Caki2 (cell line): Measurements from ENCODE around the gene GTF2A1L. TPM values are rescaled to one million over a fixed set of nuclear protein-coding genes. Genes with fewer than 3 reads are reported as not detected.
"Not testable (repeated sequence)": the region's sequence is repeated elsewhere in the genome, so short reads cannot be mapped to it uniquely, and the experiment has no call there.

Experiments used
- DNase-seq: peaks from one replicate; pipeline ENCODE4 v3.0.0-alpha.2; 2015; ENCODE audit warnings: low read depth
- in situ Hi-C: cut with HindIII; loops from 2 replicates; pipeline ENCODE4 v1.10.0; 2016; ENCODE audit warnings: low sequenced_read_pairs, low pct_unique_long_range_greater_than_20kb, mixed read lengths
- total RNA-seq: library from RNA; depleted of rRNA; stranded (reverse); fragments of >200 nt; shearing (Covaris generic); gene quantifications from 2 replicates; pipeline ENCODE4 v1.2.3, GENCODE V29; 2014; ENCODE audit warnings: low replicate concordance

GTF2A1L gene
- total RNA-seq, 1 experiment from 2014 or later = not detected

- DNase-seq = no peak
- in situ Hi-C loops = no loop called here
These were observed 74.5 kb downstream of the GTF2A1L start for GRCh38 chr2:48691935-48692691.

- in situ Hi-C loops = no loop called here
- DNase-seq = no peak
These were observed 75.4 kb downstream of the GTF2A1L start for GRCh38 chr2:48693066-48693465.

GRCh38 chr2:48693645-48694044 lies 76.0 kb downstream of the GTF2A1L start:
- in situ Hi-C loops = no loop called here
- DNase-seq = no peak

- in situ Hi-C loops = no loop called here
- no peak for DNase-seq
These were observed 76.5 kb downstream of the GTF2A1L start for GRCh38 chr2:48694149-48694548.

- DNase-seq = no peak
- in situ Hi-C loops = no loop called here
These were observed 78.3 kb downstream of the GTF2A1L start for GRCh38 chr2:48695991-48696390.

- in situ Hi-C loops = no loop called here
- no peak for DNase-seq
These were observed 79.2 kb downstream of the GTF2A1L start for GRCh38 chr2:48696881-48697280.

- no peak for DNase-seq
- in situ Hi-C loops = no loop called here
These were observed 81.8 kb downstream of the GTF2A1L start for GRCh38 chr2:48699348-48699930.

GRCh38 chr2:48703621-48704020 lies 86.0 kb downstream of the GTF2A1L start:
- DNase-seq, in situ Hi-C loops: not testable (repeated sequence)

GRCh38 chr2:48707466-48707865 lies 89.8 kb downstream of the GTF2A1L start:
- in situ Hi-C loops = no loop called here
- DNase-seq = no peak

- in situ Hi-C loops = no loop called here
- no peak for DNase-seq
These were observed 91.7 kb downstream of the GTF2A1L start for GRCh38 chr2:48709096-48710034.

GRCh38 chr2:48711343-48711742 lies 93.7 kb downstream of the GTF2A1L start:
- in situ Hi-C loops = no loop called here
- DNase-seq = no peak

GRCh38 chr2:48712151-48712550 lies 94.5 kb downstream of the GTF2A1L start:
- no peak for DNase-seq
- in situ Hi-C loops = no loop called here

GRCh38 chr2:48713647-48714046 lies 96.0 kb downstream of the GTF2A1L start:
- in situ Hi-C loops = no loop called here
- no peak for DNase-seq

- DNase-seq = no peak
- in situ Hi-C loops = no loop called here
These were observed 96.6 kb downstream of the GTF2A1L start for GRCh38 chr2:48714245-48714644.

- no peak for DNase-seq
- in situ Hi-C loops = no loop called here
These were observed 97.6 kb downstream of the GTF2A1L start for GRCh38 chr2:48715042-48715899.

- in situ Hi-C loops = no loop called here
- DNase-seq = no peak
These were observed 98.3 kb downstream of the GTF2A1L start for GRCh38 chr2:48715956-48716355.

GRCh38 chr2:48717846-48718245 lies 100.2 kb downstream of the GTF2A1L start:
- no peak for DNase-seq
- in situ Hi-C loops = no loop called here

GRCh38 chr2:48719480-48720177 lies 102.0 kb downstream of the GTF2A1L start:
- no peak for DNase-seq
- in situ Hi-C loops = no loop called here
